ENCODE results near the gene ZNF554. TPM values are rescaled to one million over a fixed set of nuclear protein-coding genes. Genes with fewer than 3 reads are reported as not detected.

ZNF554 gene
- total RNA-seq, 1 donor = 1.8 TPM

GRCh38 chr19:2798733-2799132, 20.9 kb upstream of the ZNF554 start:
- H3K27me3 ChIP-seq (ENCODE audit: insufficient read depth, low read length) = no peaks in the 10 kb centered on the region
- H3K9me3 ChIP-seq (ENCODE audit: low read depth, low read length) = no peaks in the 10 kb centered on the region
- no peaks in the 10 kb centered on the region for H3K4me1 ChIP-seq (ENCODE audit: insufficient read depth, low read length)
- no peak overlapping the region for H3K4me3 ChIP-seq (ENCODE audit: low read length)

GRCh38 chr19:2799273-2800020, 20.2 kb upstream of the ZNF554 start:
- Histone ChIP-seq H3K4me1 (ENCODE audit: insufficient read depth, low read length) (no peaks in the 10 kb centered on the region), H3K9me3 (ENCODE audit: low read depth, low read length) (no peaks in the 10 kb centered on the region), H3K4me3 (ENCODE audit: low read length) (no peak overlapping the region)

GRCh38 chr19:2800506-2800905, 19.2 kb upstream of the ZNF554 start:
- Histone ChIP-seq H3K27me3 (ENCODE audit: insufficient read depth, low read length) (no peaks in the 10 kb centered on the region), H3K4me1 (ENCODE audit: insufficient read depth, low read length) (no peaks in the 10 kb centered on the region), H3K4me3 (ENCODE audit: low read length) (no peak overlapping the region), H3K9me3 (ENCODE audit: low read depth, low read length) (no peaks in the 10 kb centered on the region)

More at GRCh38 chr19:2799273-2800020, 20.2 kb upstream of the ZNF554 start:
- no peaks in the 10 kb centered on the region for H3K27me3 ChIP-seq (ENCODE audit: insufficient read depth, low read length)

- Histone ChIP-seq H3K9me3 (ENCODE audit: low read depth, low read length) (no peaks in the 10 kb centered on the region), H3K27me3 (ENCODE audit: insufficient read depth, low read length) (no peaks in the 10 kb centered on the region), H3K4me1 (ENCODE audit: insufficient read depth, low read length) (no peaks in the 10 kb centered on the region), H3K4me3 (ENCODE audit: low read length) (no peak overlapping the region)
These were observed 16.8 kb upstream of the ZNF554 start for GRCh38 chr19:2802826-2803225.

- Histone ChIP-seq H3K4me3 (ENCODE audit: low read length) (no peak overlapping the region), H3K27me3 (ENCODE audit: insufficient read depth, low read length) (no peaks in the 10 kb centered on the region), H3K4me1 (ENCODE audit: insufficient read depth, low read length) (no peaks in the 10 kb centered on the region), H3K9me3 (ENCODE audit: low read depth, low read length) (no peaks in the 10 kb centered on the region)
These were observed 16.0 kb upstream of the ZNF554 start for GRCh38 chr19:2803486-2804155.

- no peaks in the 10 kb centered on the region for H3K9me3 ChIP-seq (ENCODE audit: low read depth, low read length)
- H3K27me3 ChIP-seq (ENCODE audit: insufficient read depth, low read length) = no peaks in the 10 kb centered on the region
These were observed 15.3 kb upstream of the ZNF554 start for GRCh38 chr19:2804156-2805004.

GRCh38 chr19:2805261-2805900, 14.3 kb upstream of the ZNF554 start:
- H3K4me1 ChIP-seq (ENCODE audit: insufficient read depth, low read length) = no peaks in the 10 kb centered on the region
- H3K4me3 ChIP-seq (ENCODE audit: low read length) = no peak overlapping the region
- no peaks in the 10 kb centered on the region for H3K9me3 ChIP-seq (ENCODE audit: low read depth, low read length)
- H3K27me3 ChIP-seq (ENCODE audit: insufficient read depth, low read length) = no peaks in the 10 kb centered on the region

More at GRCh38 chr19:2804156-2805004, 15.3 kb upstream of the ZNF554 start:
- Histone ChIP-seq H3K4me3 (ENCODE audit: low read length) (no peak overlapping the region), H3K4me1 (ENCODE audit: insufficient read depth, low read length) (no peaks in the 10 kb centered on the region)

- Histone ChIP-seq H3K9me3 (ENCODE audit: low read depth, low read length) (no peaks in the 10 kb centered on the region), H3K27me3 (ENCODE audit: insufficient read depth, low read length) (no peaks in the 10 kb centered on the region), H3K4me3 (ENCODE audit: low read length) (no peak overlapping the region), H3K4me1 (ENCODE audit: insufficient read depth, low read length) (no peaks in the 10 kb centered on the region)
These were observed 13.5 kb upstream of the ZNF554 start for GRCh38 chr19:2805991-2806649.

GRCh38 chr19:2806736-2807378, 12.8 kb upstream of the ZNF554 start:
- Histone ChIP-seq H3K9me3 (ENCODE audit: low read depth, low read length) (no peaks in the 10 kb centered on the region), H3K27me3 (ENCODE audit: insufficient read depth, low read length) (no peaks in the 10 kb centered on the region), H3K4me1 (ENCODE audit: insufficient read depth, low read length) (no peaks in the 10 kb centered on the region), H3K4me3 (ENCODE audit: low read length) (no peak overlapping the region)

GRCh38 chr19:2807379-2808128, 12.1 kb upstream of the ZNF554 start:
- no peak overlapping the region for H3K4me3 ChIP-seq (ENCODE audit: low read length)
- H3K9me3 ChIP-seq (ENCODE audit: low read depth, low read length) = no peaks in the 10 kb centered on the region
- H3K27me3 ChIP-seq (ENCODE audit: insufficient read depth, low read length) = no peaks in the 10 kb centered on the region
- no peaks in the 10 kb centered on the region for H3K4me1 ChIP-seq (ENCODE audit: insufficient read depth, low read length)

GRCh38 chr19:2808129-2808941, 11.3 kb upstream of the ZNF554 start:
- no peaks in the 10 kb centered on the region for H3K4me1 ChIP-seq (ENCODE audit: insufficient read depth, low read length)

GRCh38 chr19:2809387-2810140, 10.1 kb upstream of the ZNF554 start:
- Histone ChIP-seq H3K4me3 (ENCODE audit: low read length) (no peak overlapping the region), H3K9me3 (ENCODE audit: low read depth, low read length) (no peaks in the 10 kb centered on the region), H3K4me1 (ENCODE audit: insufficient read depth, low read length) (no peaks in the 10 kb centered on the region), H3K27me3 (ENCODE audit: insufficient read depth, low read length) (no peaks in the 10 kb centered on the region)

More at GRCh38 chr19:2808129-2808941, 11.3 kb upstream of the ZNF554 start:
- Histone ChIP-seq H3K4me3 (ENCODE audit: low read length) (no peak overlapping the region), H3K27me3 (ENCODE audit: insufficient read depth, low read length) (no peaks in the 10 kb centered on the region), H3K9me3 (ENCODE audit: low read depth, low read length) (no peaks in the 10 kb centered on the region)

Data from mononuclear cell (primary cell).